GM20000 (cell line): ENCODE data around the gene TMEM39A.
A peak's percentile ranks its signal among the peaks of the same experiment; 100 is the strongest.

Experiments
- DNase-seq: peaks from one replicate; pipeline ENCODE4 v3.0.0; 2012; ENCODE audit warnings: low spot score
- CTCF ChIP-seq: IDR thresholded peaks from 2 replicates; pipeline ENCODE4 v1.5.1; 2012; ENCODE audit warnings: mild to moderate bottlenecking, control low read depth; ENCODE audit errors: extremely low read depth, missing control alignments

The TMEM39A gene

DNA sequence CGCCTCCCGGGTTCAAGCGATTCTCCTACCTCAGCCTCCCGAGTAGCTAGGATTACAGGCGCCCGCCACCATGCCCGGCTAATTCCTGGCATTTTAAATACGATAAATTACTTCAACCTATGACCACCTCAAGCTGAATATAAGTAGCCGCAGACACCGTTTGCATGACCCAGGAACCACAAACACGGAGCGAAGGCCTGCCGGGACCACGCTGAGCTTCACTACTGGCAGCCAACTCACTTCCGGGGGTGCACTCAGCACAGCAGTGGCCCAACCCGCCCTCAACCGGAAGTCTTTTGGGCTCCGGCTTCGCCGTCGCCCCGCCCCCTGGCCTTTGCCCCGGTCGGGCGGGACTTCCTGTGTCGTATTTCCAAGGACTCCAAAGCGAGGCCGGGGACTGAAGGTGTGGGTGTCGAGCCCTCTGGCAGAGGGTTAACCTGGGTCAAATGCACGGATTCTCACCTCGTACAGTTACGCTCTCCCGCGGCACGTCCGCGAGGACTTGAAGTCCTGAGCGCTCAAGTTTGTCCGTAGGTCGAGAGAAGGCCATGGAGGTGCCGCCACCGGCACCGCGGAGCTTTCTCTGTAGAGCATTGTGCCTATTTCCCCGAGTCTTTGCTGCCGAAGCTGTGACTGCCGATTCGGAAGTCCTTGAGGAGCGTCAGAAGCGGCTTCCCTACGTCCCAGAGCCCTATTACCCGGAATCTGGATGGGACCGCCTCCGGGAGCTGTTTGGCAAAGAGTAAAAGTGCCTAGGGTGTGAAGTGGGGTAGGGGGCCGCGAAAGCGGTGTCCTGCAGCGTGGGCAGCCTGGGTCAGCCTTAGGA is 35.0 kb upstream of the TMEM39A start, which contains the start of gene TIMMDC1:
Gene TIMMDC1 (plus strand): TSS at position 362 of the 826 bp plus-strand sequence. CDS start 187 bp downstream, at position 549.
- TF ChIP-seq CTCF = no peak
- peak; percentile 95 for DNase-seq

- TF ChIP-seq CTCF = no peak
- DNase-seq = no peak
Observed at GRCh38 chr3:119497820-119498185, 34.4 kb upstream of the TMEM39A start.

GRCh38 chr3:119494597-119494996 is 31.2 kb upstream of the TMEM39A start:
- no peak for TF ChIP-seq CTCF
- DNase-seq = no peak

DNA sequence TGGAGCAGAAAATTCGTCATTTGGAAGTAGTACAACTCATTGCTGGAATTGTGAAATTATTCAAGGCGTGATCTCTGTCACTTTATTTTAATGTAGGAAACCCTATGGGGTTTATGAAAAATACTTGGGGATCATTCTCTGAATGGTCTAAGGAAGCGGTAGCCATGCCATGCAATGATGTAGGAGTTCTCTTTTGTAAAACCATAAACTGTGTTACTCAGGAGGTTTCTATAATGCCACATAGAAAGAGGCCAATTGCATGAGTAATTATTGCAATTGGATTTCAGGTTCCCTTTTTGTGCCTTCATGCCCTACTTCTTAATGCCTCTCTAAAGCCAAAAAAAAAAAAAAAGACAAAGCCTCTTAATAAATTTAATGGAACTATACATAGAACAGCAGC is 29.4 kb upstream of the TMEM39A start:
- no peak for DNase-seq
- no peak for TF ChIP-seq CTCF

DNA sequence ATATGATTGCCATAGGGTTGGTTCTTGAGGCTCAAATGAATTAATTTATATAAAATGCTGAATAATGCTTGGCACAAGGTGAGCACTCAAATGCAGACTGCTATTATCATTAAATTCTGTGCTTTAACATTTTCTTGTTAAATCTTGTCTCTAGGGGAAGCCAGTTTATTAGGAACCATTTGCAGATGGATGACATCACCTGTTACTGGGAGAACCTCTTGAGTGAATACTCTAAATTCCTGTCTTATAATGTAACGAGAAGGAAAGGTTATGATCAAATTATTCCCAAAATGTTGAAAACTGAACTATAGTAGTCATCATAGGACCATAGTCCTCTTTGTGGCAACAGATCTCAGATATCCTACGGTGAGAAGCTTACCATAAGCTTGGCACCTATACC is 28.7 kb upstream of the TMEM39A start:
- DNase-seq = no peak
- TF ChIP-seq CTCF = no peak

DNA sequence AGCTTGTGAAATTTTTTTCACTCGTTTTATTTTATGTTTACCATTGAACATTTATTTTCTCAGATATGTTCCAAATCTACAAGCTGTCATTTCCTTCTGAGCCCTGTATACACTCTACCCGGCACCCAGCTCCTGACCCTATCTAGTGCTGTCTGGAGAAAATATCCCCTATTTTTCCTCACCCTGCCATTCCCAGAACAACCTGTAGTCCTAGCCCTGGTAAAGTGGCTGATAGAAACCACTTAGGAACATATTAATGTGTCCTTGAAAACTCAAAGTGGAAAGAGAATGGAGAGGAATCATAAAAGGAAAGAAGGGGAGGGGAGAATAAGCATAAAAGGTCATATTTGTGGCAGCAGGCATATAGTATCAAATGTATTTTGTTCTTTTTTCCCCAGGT is 26.7 kb upstream of the TMEM39A start:
- DNase-seq = no peak
- TF ChIP-seq CTCF = no peak

DNA sequence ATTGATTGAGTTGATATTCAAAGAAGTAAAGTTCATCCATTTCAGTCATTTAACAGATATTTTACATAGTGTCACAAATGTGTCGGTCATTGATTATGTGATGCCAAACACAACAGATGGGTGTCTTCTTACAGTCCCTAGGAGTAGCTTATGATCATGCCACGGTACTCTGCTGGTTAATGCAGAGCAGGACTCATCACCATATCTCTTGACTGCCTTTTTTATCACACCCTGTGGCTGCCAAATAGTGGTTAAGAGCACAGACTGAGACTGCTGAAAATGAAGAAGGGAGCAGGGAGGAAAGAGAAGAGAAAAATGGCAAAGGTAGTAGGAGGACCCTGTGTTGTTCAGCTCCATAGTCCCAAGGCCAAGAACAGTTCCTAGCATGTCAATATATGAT is 22.1 kb upstream of the TMEM39A start:
- DNase-seq = no peak
- no peak for TF ChIP-seq CTCF
